Esophagus squamous epithelium (tissue), 5 donors: ENCODE measurements around the gene ZGPAT. TPM values are rescaled to one million over a fixed set of nuclear protein-coding genes. Genes with fewer than 3 reads are reported as not detected.
"Not testable (repeated sequence)": the region's sequence is repeated elsewhere in the genome, so short reads cannot be mapped to it uniquely, and the experiment has no call there.

ENCODE experiments used
- DNase-seq: peaks from one replicate; lab custom pipeline; 2025; lab: John Stamatoyannopoulos, UW
- H3K27ac ChIP-seq, 4 donors: fragments of 200-600 bp; sonication (generic); one replicate each; pipeline ENCODE4 v1.5.1; 2016 to 2019; ENCODE audit warnings: mild to moderate bottlenecking in 1 of 4
- H3K27me3 ChIP-seq, 4 donors: fragments of 200-600 bp; sonication (generic); 1 replicate in 3 of 4; 2 replicates in 1 of 4; pipeline versions ENCODE4 v1.5.1 to v1.6.0; 2017 to 2021; ENCODE audit warnings: antibody characterized with exemption in 1 of 4
- H3K36me3 ChIP-seq, 3 donors: fragments of 200-600 bp; sonication (generic); one replicate each; pipeline ENCODE4 v1.5.1; 2016 to 2019
- H3K4me1 ChIP-seq, 3 donors: fragments of 200-600 bp; sonication (generic); one replicate each; pipeline ENCODE4 v1.5.1; 2017 to 2019
- H3K4me3 ChIP-seq, 4 donors: fragments of 200-600 bp; sonication (generic); 1 replicate in 3 of 4; 2 replicates in 1 of 4; pipeline ENCODE4 v1.5.1; 2016 to 2019; ENCODE audit warnings: mild to moderate bottlenecking in 2 of 4, moderate library complexity in 1 of 4
- H3K9me3 ChIP-seq, 3 donors: fragments of 200-600 bp; sonication (generic); one replicate each; pipeline ENCODE4 v1.5.1; 2016 to 2019
- POLR2A ChIP-seq, 4 donors: fragments of 450-650 bp; IDR thresholded peaks; one replicate each; pipeline ENCODE4 v1.6.1; 2017; ENCODE audit warnings: antibody characterized with exemption in 4 of 4, mild to moderate bottlenecking in 4 of 4, moderate library complexity in 3 of 4
- WGBS, 2 donors: methylation state at CpG; one replicate each; pipeline ENCODE4 v1.1.5; 2018; 5-methylcytosine and 5-hydroxymethylcytosine counted together
- intact Hi-C: fragments of 100-400 bp; cut with DNase I; formaldehyde crosslinking; loops from one replicate; pipeline ENCODE4 v1.15.0; 2022
- total RNA-seq, 4 donors: library from RNA; depleted of rRNA; stranded (reverse); fragments of >200 nt; gene quantifications; one replicate each; pipeline ENCODE4 v1.1.0, GENCODE V29; 2016
- TF ChIP-seq, protein P1 (sequence below), 6 experiments: fragments of 450-650 bp in 4 of 6; fragments of 200-600 bp in 2 of 6; sonication (generic) in 2 of 6; IDR thresholded peaks; one replicate each; pipeline ENCODE4 v1.5.1; 2016 to 2019; ENCODE audit warnings: antibody characterized with exemption in 6 of 6, mild to moderate bottlenecking in 4 of 6, moderate library complexity in 4 of 6
- donor health status: DM: yes; HTN: yes; CAD: no.

The ZGPAT gene
- total RNA-seq, 4 donors from 2014 or later, result 25.4 to 31.9 (median 28.3) TPM

DNA sequence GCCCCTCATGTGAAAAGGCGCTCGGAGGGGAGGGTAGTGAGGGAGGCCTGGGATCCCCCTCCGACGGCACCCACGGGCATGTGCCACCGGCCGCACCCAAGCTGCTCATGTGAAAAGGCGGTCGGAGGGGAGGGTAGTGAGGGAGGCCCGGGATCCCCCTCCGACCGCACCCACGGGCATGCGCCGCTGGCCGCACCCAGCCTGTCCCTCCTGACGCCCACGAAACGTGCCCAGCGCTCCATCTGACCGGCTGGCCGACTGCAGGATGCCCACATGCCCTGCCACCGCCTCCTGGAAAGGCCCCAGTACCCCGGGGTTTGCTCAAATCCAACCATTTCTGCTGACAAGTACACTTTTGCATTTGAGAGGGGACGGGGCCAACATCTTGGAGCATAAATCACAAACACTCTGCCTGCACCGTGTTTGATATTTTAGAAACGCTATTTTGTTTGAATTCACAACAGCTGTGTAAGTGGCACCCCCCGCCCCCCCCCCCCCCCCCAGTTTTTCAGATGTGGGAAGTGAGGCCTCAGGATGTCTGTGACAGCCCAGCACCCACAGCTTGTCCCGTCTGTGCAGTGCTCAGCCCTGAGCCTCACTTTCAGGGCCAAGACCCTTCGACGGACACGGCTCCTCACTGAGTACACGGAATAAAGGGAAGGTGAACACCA is 65.9 kb downstream of the ZGPAT start:
- H3K4me3 ChIP-seq, result no peak overlapping the region
- WGBS, 2 donors, result 79 to 89% methylated on average over 7 to 21 of the region's 33 CpGs
- intact Hi-C loops, result no loop called here
- peaks cover 0 to 35% (median 3%) of the 10 kb centered on the region in 3 donors for H3K4me1 ChIP-seq
- peaks cover 0 to 27% (median 0%) of the 10 kb centered on the region in 4 donors for H3K27me3 ChIP-seq
- no peak for TF ChIP-seq POLR2A (IDR thresholded peaks at IDR 0.05)
- TF ChIP-seq, protein P1, sequence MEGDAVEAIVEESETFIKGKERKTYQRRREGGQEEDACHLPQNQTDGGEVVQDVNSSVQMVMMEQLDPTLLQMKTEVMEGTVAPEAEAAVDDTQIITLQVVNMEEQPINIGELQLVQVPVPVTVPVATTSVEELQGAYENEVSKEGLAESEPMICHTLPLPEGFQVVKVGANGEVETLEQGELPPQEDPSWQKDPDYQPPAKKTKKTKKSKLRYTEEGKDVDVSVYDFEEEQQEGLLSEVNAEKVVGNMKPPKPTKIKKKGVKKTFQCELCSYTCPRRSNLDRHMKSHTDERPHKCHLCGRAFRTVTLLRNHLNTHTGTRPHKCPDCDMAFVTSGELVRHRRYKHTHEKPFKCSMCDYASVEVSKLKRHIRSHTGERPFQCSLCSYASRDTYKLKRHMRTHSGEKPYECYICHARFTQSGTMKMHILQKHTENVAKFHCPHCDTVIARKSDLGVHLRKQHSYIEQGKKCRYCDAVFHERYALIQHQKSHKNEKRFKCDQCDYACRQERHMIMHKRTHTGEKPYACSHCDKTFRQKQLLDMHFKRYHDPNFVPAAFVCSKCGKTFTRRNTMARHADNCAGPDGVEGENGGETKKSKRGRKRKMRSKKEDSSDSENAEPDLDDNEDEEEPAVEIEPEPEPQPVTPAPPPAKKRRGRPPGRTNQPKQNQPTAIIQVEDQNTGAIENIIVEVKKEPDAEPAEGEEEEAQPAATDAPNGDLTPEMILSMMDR (IDR thresholded peaks at IDR 0.05), result no peak
- H3K27ac ChIP-seq, result no peak overlapping the region
- H3K36me3 ChIP-seq, result peaks cover 0 to 14% (median 9%) of the 10 kb centered on the region in 3 donors
- DNase-seq, result no peak
- no peaks in the 10 kb centered on the region for H3K9me3 ChIP-seq

GRCh38 chr20:63774306-63774705 is 66.5 kb downstream of the ZGPAT start:
- WGBS, 2 donors, result 56 to 57% methylated on average over 10 to 13 of the region's 15 CpGs
- H3K27me3 ChIP-seq, result peaks cover 0 to 27% (median 0%) of the 10 kb centered on the region in 4 donors
- H3K36me3 ChIP-seq, result peaks cover 0 to 8% (median 3%) of the 10 kb centered on the region in 3 donors
- no peak overlapping the region for H3K4me3 ChIP-seq
- H3K9me3 ChIP-seq, result no peaks in the 10 kb centered on the region
- intact Hi-C loops, result no loop called here
- no peak for TF ChIP-seq POLR2A (IDR thresholded peaks at IDR 0.05)
- TF ChIP-seq, protein P1 (IDR thresholded peaks at IDR 0.05), result no peak
- H3K4me1 ChIP-seq, result peaks cover 0 to 35% (median 3%) of the 10 kb centered on the region in 3 donors
- no peak for DNase-seq
- H3K27ac ChIP-seq, result no peak overlapping the region

- intact Hi-C loops, result no loop called here
- no peak for TF ChIP-seq POLR2A (IDR thresholded peaks at IDR 0.05)
- TF ChIP-seq, protein P1 (IDR thresholded peaks at IDR 0.05), result peak; percentile 25 to 58 (median 45)
- WGBS, 2 donors, result 20 to 39% methylated on average over 1 to 54 of the region's 67 CpGs
- no peaks in the 10 kb centered on the region for H3K36me3 ChIP-seq
- peak overlapping the region in 2 of 4 donors; percentile 8 to 13 for H3K4me3 ChIP-seq
- H3K4me1 ChIP-seq, result peaks cover 0 to 35% (median 3%) of the 10 kb centered on the region in 3 donors
- no peaks in the 10 kb centered on the region for H3K9me3 ChIP-seq
- H3K27ac ChIP-seq, result no peak overlapping the region
- H3K27me3 ChIP-seq, result peaks cover 0 to 27% (median 0%) of the 10 kb centered on the region in 4 donors
- DNase-seq, result no peak
These were observed 67.5 kb downstream of the ZGPAT start for GRCh38 chr20:63775096-63775978.

GRCh38 chr20:63776875-63777274 is 69.0 kb downstream of the ZGPAT start:
- WGBS, 2 donors, result 76 to 82% methylated on average over 11 to 19 of the region's 23 CpGs
- Histone ChIP-seq H3K4me1 (peaks cover 0 to 35% (median 3%) of the 10 kb centered on the region in 3 donors), H3K27me3 (peaks cover 0 to 27% (median 0%) of the 10 kb centered on the region in 4 donors)
- intact Hi-C loops, H3K27ac ChIP-seq, H3K4me3 ChIP-seq, DNase-seq, H3K36me3 ChIP-seq, H3K9me3 ChIP-seq: not testable (repeated sequence)

- Histone ChIP-seq H3K9me3 (no peaks in the 10 kb centered on the region), H3K4me3 (no peak overlapping the region), H3K27me3 (peaks cover 0 to 27% (median 0%) of the 10 kb centered on the region in 4 donors), H3K4me1 (peaks cover 0 to 30% (median 3%) of the 10 kb centered on the region in 3 donors), H3K27ac (no peak overlapping the region), H3K36me3 (no peaks in the 10 kb centered on the region)
- intact Hi-C loops, result no loop called here
- TF ChIP-seq, protein P1 (IDR thresholded peaks at IDR 0.05), result no peak
- no peak for TF ChIP-seq POLR2A (IDR thresholded peaks at IDR 0.05)
- no peak for DNase-seq
- 92 to 95% methylated on average over 12 to 13 of the region's 13 CpGs for WGBS, 2 donors
These were observed 69.8 kb downstream of the ZGPAT start for GRCh38 chr20:63777614-63778013.
